ENCODE data around the gene MATR3.
A peak's percentile ranks its signal among the peaks of the same experiment; 100 is the strongest.

The MATR3 gene

DNA sequence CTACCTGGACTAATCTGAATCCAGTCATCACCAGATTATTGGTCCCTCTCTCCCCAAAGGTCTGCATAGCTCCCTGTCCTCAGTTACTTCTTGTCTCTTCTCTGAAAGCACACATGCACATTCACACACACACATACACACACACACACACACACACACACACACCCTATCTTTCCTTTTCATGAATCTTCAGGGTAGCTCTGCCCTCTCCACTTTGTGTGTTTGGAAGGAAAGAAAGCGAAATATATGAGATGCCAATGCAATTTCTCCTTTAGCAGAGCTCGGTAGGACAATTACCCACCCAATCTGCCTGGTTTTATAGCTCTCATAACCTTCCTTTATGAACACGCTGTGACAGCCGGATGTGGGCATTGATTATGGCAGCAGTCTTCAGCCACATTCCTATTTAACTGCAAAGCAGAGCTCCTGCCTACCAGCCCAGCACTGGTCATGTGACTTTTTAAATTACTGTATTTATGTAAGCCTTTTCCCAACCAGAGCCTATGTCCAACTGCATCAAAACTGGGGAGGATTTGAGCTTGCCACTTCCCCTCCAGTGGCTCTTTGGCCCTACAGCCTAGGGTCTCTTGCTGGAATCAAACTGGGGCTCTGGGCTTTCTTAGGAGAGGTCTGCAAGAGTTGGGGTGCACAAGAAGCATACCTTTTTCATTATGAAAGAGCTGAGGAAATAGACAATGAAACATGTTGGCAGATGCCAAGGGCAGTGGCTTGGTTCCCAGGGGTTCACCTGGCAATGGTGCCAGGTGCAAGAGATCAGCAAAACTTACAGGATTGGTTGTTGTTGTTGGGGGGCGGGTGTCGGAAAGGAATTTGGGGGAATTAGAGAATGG, 20.8 kb upstream of the MATR3 start:
- DNase-seq (ENCODE audit: low read depth) = no peak

DNA sequence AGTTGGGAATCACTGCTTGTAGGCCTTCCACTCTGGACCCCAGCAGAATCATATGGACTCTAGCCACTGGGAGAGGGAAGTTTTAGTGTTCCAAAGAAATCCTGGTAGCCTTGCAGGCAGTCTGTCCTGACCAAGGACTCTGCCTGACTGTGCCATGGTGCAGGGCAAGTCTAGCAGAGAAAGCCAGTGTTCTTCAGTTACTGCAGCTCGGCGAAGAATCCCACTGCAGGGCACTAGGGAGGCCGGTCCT, 20.3 kb upstream of the MATR3 start:
- DNase-seq (ENCODE audit: low read depth) = no peak

DNA sequence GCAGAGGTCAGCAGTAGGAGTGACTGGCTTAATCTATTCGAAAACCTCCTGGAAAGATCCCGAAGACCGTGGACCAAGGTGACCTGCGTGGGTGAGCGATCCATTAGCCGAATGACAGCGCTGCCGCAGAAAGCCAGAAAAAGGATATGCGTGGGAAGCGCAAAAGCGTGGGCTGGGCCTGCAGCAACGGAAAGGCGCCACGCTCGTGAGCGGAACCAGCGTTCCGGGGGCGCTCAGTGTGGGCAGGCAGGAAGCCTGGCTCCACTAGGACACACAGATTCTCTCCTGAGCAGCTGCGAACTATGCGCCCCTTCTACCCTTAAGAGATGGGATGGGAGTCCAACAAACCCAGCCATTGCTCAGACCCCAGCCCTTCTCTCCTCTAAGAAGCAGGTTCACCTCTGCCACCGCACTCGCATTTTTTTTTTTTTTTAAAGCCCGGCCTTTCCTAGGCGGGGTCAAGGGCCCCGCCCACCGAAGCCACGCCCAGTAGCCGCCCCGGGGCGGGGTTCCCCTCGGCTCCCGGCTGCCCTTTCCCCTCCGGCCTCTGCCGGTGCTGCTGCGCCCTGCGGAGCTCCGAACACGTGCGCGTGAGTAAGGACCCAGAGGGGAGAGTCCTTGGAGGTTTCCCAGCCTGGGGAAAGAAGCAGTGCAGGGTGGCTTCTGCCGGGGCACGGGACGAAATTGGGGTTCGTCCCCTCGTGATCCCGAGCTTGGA, 19.8 kb upstream of the MATR3 start:
- DNase-seq (ENCODE audit: low read depth) = peak; percentile 70

DNA sequence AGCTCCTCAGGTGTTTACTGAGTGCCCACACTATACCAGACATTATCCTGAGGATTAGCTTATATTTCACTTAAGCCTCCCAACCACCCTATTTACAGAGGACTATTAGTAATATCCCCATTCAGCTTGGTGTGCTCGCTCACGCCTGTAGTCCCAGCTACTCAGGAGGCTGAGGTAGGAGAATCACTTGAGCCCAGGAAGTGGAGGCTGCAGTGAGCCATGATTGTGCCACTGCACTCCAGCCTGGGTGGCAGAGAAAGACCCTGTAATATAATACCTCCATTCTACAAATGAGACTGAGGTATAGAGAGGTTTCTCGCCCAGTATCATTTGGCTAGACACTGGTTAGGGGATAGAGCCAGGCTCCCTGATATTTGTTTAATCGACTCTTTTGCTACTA, 18.0 kb upstream of the MATR3 start:
- no peak for DNase-seq (ENCODE audit: low read depth)

DNA sequence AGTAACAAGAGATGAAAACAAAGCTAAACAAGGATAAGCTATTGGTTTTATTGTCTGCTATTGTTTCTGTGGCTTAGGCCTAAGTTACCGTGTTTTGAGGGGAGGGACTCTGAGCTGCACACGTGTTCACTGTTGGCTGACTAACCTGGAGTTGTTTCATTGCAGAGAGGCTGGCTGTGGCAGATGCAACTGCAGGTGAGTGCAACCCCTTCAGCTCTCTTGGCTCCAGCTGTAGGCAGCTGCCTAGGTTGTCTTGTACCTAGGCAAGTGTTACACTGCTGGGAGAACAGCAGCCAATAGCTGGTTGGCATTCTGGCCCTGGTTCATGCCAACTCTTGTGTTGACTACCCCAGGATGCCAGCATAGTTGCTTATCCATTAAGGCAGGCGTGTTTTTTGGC, 17.6 kb upstream of the MATR3 start:
- DNase-seq (ENCODE audit: low read depth) = no peak

DNA sequence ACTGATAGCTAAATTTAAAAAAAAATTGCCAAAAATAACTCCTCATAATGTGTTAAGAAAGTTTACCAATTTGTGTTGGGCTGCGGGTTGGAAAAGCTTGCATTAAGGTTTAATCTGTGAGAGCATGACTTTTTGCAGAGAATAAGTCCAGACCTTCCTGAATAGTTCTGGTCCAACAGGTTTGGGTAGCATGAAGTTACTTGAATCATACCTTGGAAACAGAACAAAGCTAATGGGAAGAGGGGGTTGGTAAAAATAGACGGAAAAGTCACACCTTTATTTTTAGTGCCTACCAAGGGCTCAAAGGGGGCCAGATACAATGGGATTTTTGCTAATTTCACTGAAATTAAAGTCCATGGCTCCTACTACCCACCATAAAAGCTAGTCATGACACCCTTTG, 17.1 kb upstream of the MATR3 start:
- no peak for DNase-seq (ENCODE audit: low read depth)

DNA sequence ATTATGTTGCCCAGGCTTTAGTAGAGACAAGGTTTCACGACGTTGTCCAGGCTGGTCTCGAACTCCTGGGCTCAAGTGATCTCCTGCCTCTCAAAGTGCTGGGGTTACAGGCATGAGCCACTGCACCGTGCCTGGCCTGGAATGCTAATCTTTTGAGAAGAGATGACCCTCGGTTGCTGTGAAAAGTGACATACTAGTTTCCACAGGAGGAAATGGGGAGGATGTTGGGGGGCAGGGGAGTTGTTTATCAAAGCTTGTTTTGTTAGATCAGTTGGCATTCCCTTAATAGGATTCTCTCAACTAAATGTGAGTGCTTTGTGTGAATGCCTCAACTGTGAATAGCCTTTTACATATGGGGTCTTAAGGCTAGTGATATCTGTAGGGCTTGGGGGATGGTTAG, 16.4 kb upstream of the MATR3 start:
- no peak for DNase-seq (ENCODE audit: low read depth)

DNA sequence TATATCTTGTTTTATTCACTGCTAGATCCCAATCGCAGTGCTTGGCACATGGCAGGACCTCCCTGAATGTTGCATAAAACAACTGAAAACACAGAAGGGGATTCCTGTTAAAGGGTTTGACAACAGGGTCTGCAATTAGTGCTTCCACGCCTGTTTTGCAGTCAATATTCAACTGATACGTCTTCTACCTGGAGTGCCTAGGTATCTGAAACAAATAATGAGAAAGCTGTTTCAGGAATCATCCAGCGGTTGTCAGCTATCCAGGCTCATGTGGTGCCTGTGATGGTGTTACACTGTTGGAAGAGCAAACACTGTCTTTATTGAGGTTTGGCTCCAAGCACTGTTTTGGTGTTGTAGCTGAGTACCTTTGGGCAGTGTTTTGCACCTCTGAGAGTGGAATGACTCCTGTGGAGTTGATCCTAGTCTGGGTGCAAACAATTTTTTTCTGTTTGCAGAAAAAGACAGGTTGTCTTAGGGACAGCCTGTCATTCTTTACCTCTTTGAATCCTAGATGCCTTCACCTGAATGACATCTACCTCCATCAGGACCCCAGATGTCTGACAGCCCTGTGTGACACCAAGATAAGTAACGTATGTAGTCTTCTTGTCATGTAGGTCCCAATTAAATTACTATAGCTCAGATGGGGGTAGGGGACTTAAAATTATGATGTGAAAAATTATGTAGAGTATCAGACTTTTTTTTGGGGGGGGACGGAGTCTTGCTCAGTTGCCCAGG, 14.8 kb upstream of the MATR3 start:
- no peak for DNase-seq (ENCODE audit: low read depth)

DNA sequence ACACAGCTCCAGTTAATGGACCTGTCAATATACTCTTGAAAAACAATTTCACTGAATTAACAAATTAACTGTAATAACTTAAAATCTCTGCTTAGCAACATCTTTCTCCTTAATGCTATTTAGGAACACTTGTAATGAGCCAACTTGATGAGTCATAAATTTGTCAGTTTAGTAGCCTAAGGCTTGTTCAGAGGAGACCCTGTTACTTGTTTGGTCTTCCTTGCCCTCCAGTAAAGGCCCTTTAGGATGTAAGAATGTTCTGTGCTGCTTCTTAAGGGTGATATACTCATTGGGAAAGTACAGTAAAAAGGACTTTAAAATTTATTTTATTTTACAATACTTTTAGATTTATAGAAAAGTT, 11.4 kb upstream of the MATR3 start:
- DNase-seq (ENCODE audit: low read depth) = no peak

DNA sequence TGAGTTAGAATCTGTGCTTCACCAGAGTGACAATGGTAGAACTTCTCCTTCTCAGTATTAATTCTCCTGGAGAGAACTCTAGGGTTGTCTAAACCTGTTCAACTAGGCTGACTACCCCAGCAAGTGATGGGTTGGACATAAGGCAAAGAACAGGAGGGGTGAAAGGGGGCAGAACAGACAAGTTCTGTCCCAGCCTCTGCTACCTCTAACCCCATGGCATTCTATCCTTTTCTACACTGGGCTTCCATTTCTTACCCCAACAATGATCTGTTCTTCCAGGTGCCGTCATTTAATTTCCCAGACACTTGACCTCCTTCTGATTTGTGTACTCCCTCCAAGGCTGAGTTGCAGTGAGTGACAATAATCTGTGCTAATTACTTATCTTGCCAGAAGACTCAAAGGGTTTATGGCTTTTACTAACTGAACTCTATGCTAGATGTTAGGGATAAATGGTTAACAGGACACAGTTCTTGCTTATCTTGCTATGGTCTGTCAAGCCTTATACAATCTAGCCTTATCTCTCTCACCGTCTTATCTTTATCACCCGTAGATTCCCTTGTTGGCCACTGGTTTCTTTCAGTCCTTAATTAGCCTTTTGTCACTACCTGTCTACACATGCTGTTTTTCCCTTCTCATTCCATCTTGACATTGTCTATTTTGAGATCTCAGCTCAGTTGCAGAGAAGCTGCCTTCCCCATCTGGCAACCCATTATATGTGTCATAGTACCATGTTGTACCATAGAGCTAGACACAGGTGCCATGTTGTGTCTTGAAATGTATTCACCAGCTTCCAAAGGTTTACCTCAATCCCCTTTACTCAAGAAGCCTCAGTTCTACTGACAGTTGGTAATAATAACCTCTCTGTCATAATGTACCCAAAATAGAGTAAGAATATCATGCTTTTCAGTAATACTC, 10.0 kb upstream of the MATR3 start:
- DNase-seq (ENCODE audit: low read depth) = no peak

DNA sequence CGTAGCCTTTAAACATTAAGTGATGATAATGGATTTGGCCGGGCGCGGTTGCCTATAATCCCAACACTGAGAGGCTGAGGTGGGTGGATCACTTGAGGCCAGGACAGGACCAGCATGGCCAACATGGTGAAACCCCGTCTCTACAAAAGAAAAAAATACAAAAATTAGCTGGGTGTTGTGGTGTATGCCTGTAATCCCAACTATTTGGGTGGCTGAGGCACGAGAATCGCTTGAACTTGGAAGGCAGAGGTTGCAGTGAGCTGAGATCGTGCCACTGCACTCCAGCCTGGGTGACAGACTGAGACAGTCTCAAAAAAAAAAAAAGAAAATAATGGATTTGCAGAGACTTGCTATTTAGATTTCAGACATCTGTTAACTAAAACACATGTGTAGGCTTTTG, 9.2 kb upstream of the MATR3 start:
- no peak for DNase-seq (ENCODE audit: low read depth)

DNA sequence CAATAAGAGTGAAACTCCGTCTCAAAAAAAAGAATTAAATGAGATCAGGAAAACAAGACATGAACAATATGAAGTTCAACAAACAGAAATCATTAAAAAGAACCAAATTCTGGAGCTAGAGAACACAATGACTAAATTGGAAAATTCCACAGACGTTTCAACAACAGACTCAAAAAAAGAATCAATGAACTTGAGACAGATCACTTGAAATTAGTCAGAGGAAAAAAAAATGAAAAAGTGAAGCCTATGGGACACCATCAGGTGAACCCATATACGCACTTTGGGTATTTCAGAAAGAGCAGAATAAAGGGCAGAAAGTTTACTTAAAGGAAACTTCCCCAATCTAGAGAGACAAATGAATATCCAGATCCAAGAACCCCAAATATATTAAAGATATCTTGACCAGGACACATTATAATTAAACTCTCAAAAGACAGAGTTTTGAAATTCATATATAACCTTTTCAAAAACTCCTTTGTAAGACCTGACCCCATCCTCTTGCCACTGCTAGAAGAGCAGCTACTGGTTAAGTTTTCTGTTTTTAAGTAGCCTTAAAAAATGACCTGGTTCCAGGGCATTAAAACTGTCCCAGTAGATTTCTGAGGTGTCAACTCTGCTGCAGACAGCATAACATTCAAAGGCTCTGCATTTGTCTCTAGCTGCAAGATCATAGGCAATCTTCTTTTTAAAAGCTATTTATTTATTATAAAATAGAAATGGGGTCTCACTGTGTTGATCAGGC, 7.7 kb upstream of the MATR3 start:
- no peak for DNase-seq (ENCODE audit: low read depth)

DNA sequence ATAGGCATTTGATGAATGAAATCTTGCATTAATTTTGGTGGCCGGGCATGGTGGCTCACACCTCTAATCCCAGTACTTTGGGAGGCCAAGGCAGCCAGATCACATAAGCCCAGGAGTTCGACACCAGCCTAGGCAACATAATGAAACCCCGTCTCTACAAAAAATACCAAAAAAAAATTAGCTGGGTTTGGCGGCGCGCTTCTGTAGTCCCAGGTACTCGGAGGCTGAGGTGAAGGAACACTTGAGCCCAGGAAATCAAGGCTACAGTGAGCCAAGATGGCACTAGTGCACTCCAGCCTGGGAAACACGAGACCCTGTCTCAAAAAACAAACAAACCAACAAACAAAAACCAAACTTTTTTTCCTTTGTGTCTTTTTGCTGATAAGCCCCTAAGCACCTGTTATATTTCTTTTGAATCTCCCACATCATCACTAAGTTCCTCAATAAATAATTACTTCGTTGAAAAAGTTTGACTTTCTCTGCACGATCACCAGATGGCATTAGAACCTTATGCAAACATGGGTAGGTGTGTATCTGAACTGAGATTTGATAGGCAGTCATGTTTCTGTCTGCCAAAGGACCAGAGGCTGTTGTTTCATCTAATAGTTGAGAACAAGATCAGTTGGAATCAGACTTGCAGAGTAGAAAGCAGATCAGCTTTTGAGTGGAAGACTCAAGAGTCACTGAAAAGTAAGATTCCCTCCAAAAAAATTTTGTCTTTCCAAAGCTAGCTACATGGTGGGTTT, 5.5 kb upstream of the MATR3 start:
- DNase-seq (ENCODE audit: low read depth) = no peak

DNA sequence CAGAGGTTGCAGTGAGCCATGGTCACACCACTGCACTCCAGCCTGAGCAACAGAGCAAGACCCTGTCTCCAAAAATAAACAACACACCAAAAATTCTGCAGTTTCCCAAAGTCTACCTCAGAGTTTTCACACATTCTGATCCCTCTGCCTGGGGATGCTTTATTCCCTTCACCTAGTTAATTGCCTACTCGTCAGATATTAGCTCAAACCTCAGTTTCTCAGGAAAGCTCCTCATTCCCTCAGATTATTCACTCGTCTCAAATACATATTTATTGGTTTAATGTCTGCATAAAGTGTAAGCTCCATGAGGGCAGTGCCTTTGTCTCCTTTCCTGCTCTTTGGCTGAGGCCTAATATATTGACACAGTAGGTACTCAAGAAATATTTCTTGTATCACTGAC, 2.5 kb upstream of the MATR3 start:
- DNase-seq (ENCODE audit: low read depth) = no peak

DNA sequence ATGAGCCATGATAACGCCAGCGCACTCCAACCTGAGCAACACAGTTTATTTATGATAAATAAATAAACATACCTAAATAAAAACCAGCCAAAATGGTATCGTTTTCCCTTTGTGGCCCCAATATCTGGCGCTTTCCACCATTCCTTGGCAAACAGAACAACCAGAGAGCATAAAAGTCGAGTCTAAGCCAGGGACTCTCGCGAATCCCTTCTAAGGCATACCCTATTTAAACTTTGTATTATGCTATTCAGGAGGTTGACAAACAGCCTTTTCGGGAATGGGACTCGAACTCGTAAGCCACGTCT, 386 bp upstream of the MATR3 start:
- DNase-seq (ENCODE audit: low read depth) = no peak

DNA sequence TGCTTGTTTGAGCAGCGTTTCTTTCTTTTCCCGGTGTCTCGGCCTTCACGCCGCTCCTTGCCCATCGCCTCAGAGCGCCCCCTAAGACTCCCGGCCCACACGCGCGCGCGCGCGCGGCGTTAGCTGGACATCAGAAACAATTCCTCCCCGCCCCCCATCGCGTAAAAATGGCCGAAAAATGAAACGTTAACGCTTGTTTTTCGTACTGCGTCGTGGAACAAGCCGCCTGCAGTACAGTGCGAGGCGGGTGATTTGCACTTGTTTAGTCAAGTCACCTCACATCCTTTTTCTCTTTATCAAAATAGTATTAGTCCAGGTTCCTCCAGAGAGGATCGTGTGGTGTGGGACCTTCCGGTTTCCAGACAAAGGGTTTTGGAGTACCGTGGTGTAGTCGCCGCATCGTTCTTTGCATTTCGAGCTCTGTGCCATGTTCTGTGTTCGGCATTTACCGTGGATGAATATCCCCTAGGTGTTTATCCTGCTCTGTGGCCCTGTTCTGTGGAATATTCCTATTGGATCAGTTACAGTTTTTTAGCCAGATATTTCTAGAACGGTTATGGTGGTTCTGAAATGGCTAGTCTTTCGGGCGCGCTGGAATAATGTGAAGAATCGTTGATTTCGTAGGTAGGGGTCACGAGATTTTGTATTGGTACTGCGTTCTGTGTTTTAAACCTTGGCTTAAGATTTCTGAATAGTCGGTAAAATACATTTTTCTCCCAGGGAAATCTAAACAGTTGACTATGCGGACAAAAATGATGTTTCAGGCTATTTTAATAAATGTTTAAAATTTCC, 1.0 kb downstream of the MATR3 start:
- DNase-seq (ENCODE audit: low read depth) = peak; percentile 32

DNA sequence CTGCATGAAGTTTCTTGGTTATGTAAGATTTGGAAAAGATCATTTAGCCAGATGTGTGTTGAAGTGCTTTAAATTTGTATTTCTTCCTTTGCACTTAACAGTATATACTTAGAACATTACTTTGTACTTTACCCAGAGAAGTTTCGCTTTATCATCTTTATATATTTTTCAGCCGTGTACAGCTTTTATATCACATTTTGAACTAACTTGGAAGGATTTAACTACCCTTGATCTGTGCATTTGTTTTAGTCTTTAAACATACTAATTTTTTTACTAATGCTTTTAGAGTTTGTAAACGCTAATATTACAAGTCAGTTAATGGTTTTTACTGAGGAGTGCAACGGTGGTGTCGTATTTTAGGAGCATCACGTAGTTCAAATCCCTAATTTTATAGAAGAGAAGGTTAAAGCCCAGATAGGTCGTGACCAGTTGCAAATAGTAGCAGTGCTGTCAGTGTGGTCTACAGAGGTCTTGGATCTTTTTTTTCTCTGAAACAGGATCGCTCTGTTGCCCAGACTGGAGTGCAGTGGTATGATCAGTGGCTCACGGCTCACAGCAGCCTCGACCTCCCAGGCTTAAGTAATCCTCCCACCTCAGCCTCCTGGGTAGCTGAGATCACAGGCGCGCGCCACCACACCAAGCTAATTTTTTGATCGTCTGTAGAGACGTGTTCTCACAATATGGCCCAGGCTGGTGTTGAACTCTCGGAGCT, 2.0 kb downstream of the MATR3 start:
- DNase-seq (ENCODE audit: low read depth) = no peak

DNA sequence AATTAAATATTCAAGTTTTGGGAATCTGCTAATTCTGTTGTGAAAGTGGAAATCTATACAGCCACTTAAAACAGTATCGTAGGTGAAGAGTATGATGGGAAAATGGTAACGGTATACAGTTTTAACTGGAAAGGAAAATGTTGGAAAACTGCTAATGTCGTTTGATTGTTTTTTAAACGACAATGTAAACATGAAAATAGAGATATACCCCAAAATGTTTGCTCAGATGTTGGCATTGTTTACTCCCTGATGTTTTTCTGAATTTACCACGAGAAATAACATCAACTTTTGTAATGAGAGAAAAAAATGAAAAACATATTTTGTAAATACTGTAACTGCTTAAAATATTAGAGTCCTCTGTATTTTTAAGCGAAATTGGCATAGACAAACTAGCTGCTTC, 2.7 kb downstream of the MATR3 start:
- no peak for DNase-seq (ENCODE audit: low read depth)

DNA sequence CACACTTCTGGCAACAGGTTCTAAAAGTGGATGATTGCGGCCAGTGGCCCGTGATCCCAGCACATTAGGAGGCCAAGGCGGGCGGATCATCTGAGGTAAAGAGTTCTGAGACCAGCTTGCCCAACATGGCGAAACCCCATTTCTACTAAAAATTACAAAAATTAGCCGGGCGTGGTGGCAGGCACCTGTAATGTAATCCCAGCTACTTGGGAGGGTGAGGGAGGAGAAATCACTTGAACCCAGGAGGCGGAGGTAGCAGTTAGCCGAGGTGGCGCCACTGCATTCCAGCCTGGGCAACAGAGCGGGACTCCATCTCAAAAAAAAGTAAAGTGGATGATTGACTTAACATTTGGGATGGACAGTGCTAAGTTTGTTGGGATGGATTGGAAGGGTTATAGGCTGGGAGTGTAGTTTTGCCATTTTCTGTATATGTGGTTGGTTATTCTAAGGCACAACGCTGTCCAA, 3.4 kb downstream of the MATR3 start:
- no peak for DNase-seq (ENCODE audit: low read depth)
